GM12878 (cell line): ENCODE data around the gene YDJC. TPM values are rescaled to one million over a fixed set of nuclear protein-coding genes. Genes with fewer than 3 reads are reported as not detected.
"Not testable (repeated sequence)": the region's sequence is repeated elsewhere in the genome, so short reads cannot be mapped to it uniquely, and the experiment has no call there.

Source experiments
- ATAC-seq: fragments of 200-7000 bp; cut with Tn5 transposase; 3 replicates; pipeline ENCODE4 v1.9.1; 2020; ENCODE audit warnings: mild to moderate bottlenecking, moderate library complexity
- BruUV-seq: library from RNA; stranded (reverse); fragments of 400-500 nt; replicated peaks from 2 replicates; lab custom pipeline; 2021; lab: Mats Ljungman, UMichigan
- CTCF ChIA-PET: fragments of 300-600 bp; sonication (Branson Sonifier 250); formaldehyde crosslinking; extraction: SDS; loops from one replicate; lab custom pipeline; 2021; ENCODE audit warnings: inconsistent platforms; lab: Yijun Ruan, JAX
- POLR2A ChIA-PET: fragments of 350-600 bp; formaldehyde crosslinking; extraction: SDS; loops from one replicate; lab custom pipeline; 2021; ENCODE audit warnings: inconsistent platforms; lab: Charles Lee
- RAD21 ChIA-PET: fragments of 300-600 bp; sonication (Branson Sonifier 250); formaldehyde crosslinking; loops from one replicate; lab custom pipeline; 2023; ENCODE audit warnings: antibody characterized with exemption; ENCODE audit not compliant: unreplicated experiment; lab: Charles Lee
- SMC1A ChIA-PET: fragments of 300-600 bp; sonication (Branson Sonifier 250); formaldehyde crosslinking; loops from one replicate; lab custom pipeline; 2023; ENCODE audit not compliant: unreplicated experiment, uncharacterized antibody; lab: Charles Lee
- DNase-seq: peaks from one replicate; pipeline ENCODE4 v3.0.0-alpha.2; 2011; ENCODE audit warnings: low read depth, low spot score
- FAIRE-seq: peaks from 3 replicates; lab custom pipeline; 2011; peaks lifted over from hg19 to GRCh38; lab: Jason Lieb, UNC
- H2AFZ ChIP-seq: 2 replicates; pipeline ENCODE4 v1.6.0; 2011; ENCODE audit warnings: low read depth, low read length, control low read depth; ENCODE audit not compliant: control insufficient read depth
- H3K27ac ChIP-seq: 2 replicates; pipeline ENCODE4 v1.5.1; 2011; ENCODE audit warnings: control low read depth; ENCODE audit not compliant: control insufficient read depth, insufficient read depth
- H3K27me3 ChIP-seq, 2 experiments: replicated peaks in 1 of 2; 2 replicates each; pipeline versions ENCODE4 v1.6.0 to v1.6.1; 2011; ENCODE audit warnings: low read length in 1 of 2; ENCODE audit not compliant: control insufficient read depth in 2 of 2, insufficient read depth in 2 of 2
- H3K36me3 ChIP-seq, 2 experiments: 2 replicates each; pipeline ENCODE4 v1.5.1; 2011; ENCODE audit warnings: low read length in 1 of 2; ENCODE audit not compliant: control insufficient read depth in 2 of 2, insufficient read depth in 2 of 2
- H3K4me1 ChIP-seq: 2 replicates; pipeline ENCODE4 v1.6.1; 2011; ENCODE audit warnings: mild to moderate bottlenecking, low read length, moderate library complexity, mixed read lengths; ENCODE audit not compliant: control insufficient read depth, insufficient read depth
- H3K4me2 ChIP-seq: 2 replicates; pipeline ENCODE4 v1.6.0; 2011; ENCODE audit warnings: control low read depth; ENCODE audit not compliant: control insufficient read depth, insufficient read depth
- H3K4me3 ChIP-seq: fragments of 200-600 bp; sonication (generic); 2 replicates; pipeline ENCODE4 v1.5.1; 2016
- H3K79me2 ChIP-seq: 2 replicates; pipeline ENCODE4 v1.6.0; 2011; ENCODE audit warnings: low read length; ENCODE audit not compliant: control insufficient read depth, insufficient read depth
- H3K9ac ChIP-seq: 2 replicates; pipeline ENCODE4 v1.8.0; 2011; ENCODE audit warnings: low read length, control low read depth, mixed read lengths; ENCODE audit not compliant: control insufficient read depth, insufficient read depth
- H3K9me3 ChIP-seq: replicated peaks from 3 replicates; pipeline ENCODE4 v1.5.1; 2011; ENCODE audit warnings: mild to moderate bottlenecking, low read length; ENCODE audit not compliant: control insufficient read depth, insufficient read depth
- H4K20me1 ChIP-seq: 2 replicates; pipeline ENCODE4 v1.6.0; 2011; ENCODE audit not compliant: control insufficient read depth, insufficient read depth
- FOXM1 ChIP-seq: IDR thresholded peaks from 2 replicates; pipeline ENCODE4 v1.6.1; 2012; ENCODE audit warnings: low read depth, mild to moderate bottlenecking, inconsistent platforms, low read length, moderate library complexity
- MLLT1 ChIP-seq: fragments of 450-650 bp; IDR thresholded peaks from 2 replicates; pipeline ENCODE4 v1.6.1; 2016; ENCODE audit warnings: mild to moderate bottlenecking
- NFYA ChIP-seq: IDR thresholded peaks from 2 replicates; pipeline ENCODE4 v1.6.1; 2011; ENCODE audit warnings: low read depth, mild to moderate bottlenecking, low read length, improper control_type of control experiment, borderline replicate concordance
- NR2C2 ChIP-seq: IDR thresholded peaks from 2 replicates; pipeline ENCODE4 v1.6.1; 2011; ENCODE audit warnings: borderline replicate concordance, low read depth; ENCODE audit not compliant: control insufficient read depth, insufficient read length
- PKNOX1 ChIP-seq: fragments of 450-650 bp; IDR thresholded peaks from 2 replicates; pipeline ENCODE4 v1.6.1; 2016; ENCODE audit warnings: mild to moderate bottlenecking
- POLR2A ChIP-seq: IDR thresholded peaks from 2 replicates; pipeline ENCODE4 v1.6.1; 2011; ENCODE audit warnings: low read depth, mild to moderate bottlenecking, low read length
- POLR2AphosphoS5 ChIP-seq: IDR thresholded peaks from 2 replicates; pipeline ENCODE4 v1.6.1; 2011; ENCODE audit warnings: mild to moderate bottlenecking, low read length, inconsistent platforms
- WGBS: methylation state at CpG from one replicate; pipeline ENCODE4 v1.1.6; 2016; ENCODE audit warnings: low lambda C conversion rate; ENCODE audit not compliant: insufficient replicate concordance, insufficient coverage; ENCODE audit errors: missing lambda C conversion rate; 5-methylcytosine and 5-hydroxymethylcytosine counted together
- in situ Hi-C: fragments of 300-500 bp; cut with MboI; formaldehyde crosslinking; loops from 9 replicates; pipeline ENCODE4 v1.14.3; 2018; ENCODE audit warnings: mixed read lengths
- intact Hi-C: fragments of 100-400 bp; cut with micrococcal nuclease; formaldehyde crosslinking; loops from one replicate; pipeline ENCODE4 v1.14.2; 2022; ENCODE audit not compliant: unreplicated experiment
- polyA plus RNA-seq, 11 experiments: library from polyadenylated mRNA; depleted of rRNA in 4 of 11; unstranded in 6 of 11; stranded (reverse) in 5 of 11; fragments of >200 nt; fragmentation: Nextera tagmentation in 4 of 11; fragmentation: Illumina TruSeq in 1 of 11; extraction: Ambion mirVana in 4 of 11; extraction: Trizol in 1 of 11; gene quantifications; 1 replicate in 1 of 11; 2 replicates in 10 of 11; pipeline versions ENCODE4 v1.2.1 to v1.2.3, GENCODE V29; 2011 to 2016; ENCODE audit warnings: inconsistent platforms in 2 of 11, missing spikeins in 2 of 11, low read depth in 1 of 11
- total RNA-seq, 4 experiments: library from RNA; depleted of rRNA in 3 of 4; stranded (reverse); fragments of >200 nt in 3 of 4; fragmentation: Illumina TruSeq in 1 of 4; extraction: Trizol in 1 of 4; gene quantifications; 2 replicates each; pipeline versions ENCODE4 v1.2.1 to v1.2.3, GENCODE V29; 2013 to 2021

YDJC gene
- total and polyA plus RNA-seq, 10 of the 15 experiments (the other 5 are each of a cell fraction or from before 2014, with no cell fraction given), result 1.00 to 77.6 (median 38.4) TPM

GRCh38 chr22:21611210-21611977, 18.4 kb downstream of the YDJC start:
- peaks cover 19 to 23% of the 10 kb centered on the region in 2 experiments for H3K36me3 ChIP-seq
- no peak overlapping the region for H3K9ac ChIP-seq
- H3K27me3 ChIP-seq, result no peaks in the 10 kb centered on the region
- RAD21 ChIA-PET, result no interaction called here
- H3K4me1 ChIP-seq, result 0 out of 2 replicates have a peak, but pooled peaks cover 4% of the 10 kb centered on the region
- H4K20me1 ChIP-seq, result peaks cover 3% of the 10 kb centered on the region; the same call in 1 of the 2 replicates
- POLR2A ChIA-PET, result interaction anchor here (2.4 kb wide), 1 partner anchor 17 kb away, joined by 6 read pairs; no protein-coding TSS in a partner anchor
- H3K4me2 ChIP-seq, result no peak overlapping the region
- BruUV-seq, result TSS peak; percentile 16
- H3K79me2 ChIP-seq, result peaks cover 30% of the 10 kb centered on the region
- CTCF ChIA-PET, result interaction anchor here (0.8 to 2.7 kb wide), 2 partner anchors 31 to 36 kb away, joined by 3 to 8 read pairs; partner anchors contain the start of gene SDF2L1
- in situ Hi-C loops, result loop anchor here (10.0 kb wide), 1 partner anchor 517 kb away; no protein-coding TSS in a partner anchor
- 85% methylated on average over 4 of the region's 4 CpGs for WGBS
- intact Hi-C loops, result no loop called here
- DNase-seq, result no peak
- SMC1A ChIA-PET, result no interaction called here
- FAIRE-seq, result no peak
- H2AFZ ChIP-seq, result no peak overlapping the region
- H3K27ac ChIP-seq, result no peak overlapping the region
- no peak for ATAC-seq
- no peak for TF ChIP-seq PKNOX1
- 0 out of 2 replicates have a peak, but pooled peaks have one; percentile 6 for TF ChIP-seq POLR2A
- no peak for TF ChIP-seq POLR2AphosphoS5
- no peak for TF ChIP-seq NFYA
- no peak for TF ChIP-seq MLLT1
- no peak for TF ChIP-seq FOXM1
- TF ChIP-seq NR2C2, result peak; percentile 27
- no peaks in the 10 kb centered on the region for H3K9me3 ChIP-seq
- H3K4me3 ChIP-seq, result no peak overlapping the region

GRCh38 chr22:21609556-21610157, 20.2 kb downstream of the YDJC start:
- H3K4me3 ChIP-seq, H3K4me2 ChIP-seq, H3K27me3 ChIP-seq, H3K9ac ChIP-seq, FAIRE-seq, H3K9me3 ChIP-seq, intact Hi-C loops, H2AFZ ChIP-seq, DNase-seq, H3K27ac ChIP-seq, H3K4me1 ChIP-seq, ATAC-seq, RAD21 ChIA-PET, H4K20me1 ChIP-seq, BruUV-seq: not testable (repeated sequence)
- ChIA-PET POLR2A (interaction anchor here (0.6 to 0.9 kb wide), 2 partner anchors 33 to 34 kb away, joined by 3 to 5 read pairs; partner anchors contain the start of gene SDF2L1), SMC1A (interaction anchor here (1.6 kb wide), 1 partner anchor 20 kb away, joined by 4 read pairs; the partner anchor contains the start of gene YDJC), CTCF (interaction anchor here (1.0 to 1.5 kb wide), 2 partner anchors 15 to 19 kb away, joined by 3 to 5 read pairs; no protein-coding TSS in a partner anchor)
- 98% methylated on average over 11 of the region's 11 CpGs for WGBS
- in situ Hi-C loops, result loop anchor here (10.0 kb wide), 1 partner anchor 515 kb away; no protein-coding TSS in a partner anchor
- Histone ChIP-seq H3K79me2 (peaks cover 40% of the 10 kb centered on the region), H3K36me3 (peaks cover 21 to 29% of the 10 kb centered on the region in 2 experiments)
